ENCODE data around the gene CANT1. TPM values are rescaled to one million over a fixed set of nuclear protein-coding genes. Genes with fewer than 3 reads are reported as not detected.

CANT1 gene
- total RNA-seq, 4 donors from 2014 or later, result 13.9 to 22.9 (median 18.2) TPM

DNA sequence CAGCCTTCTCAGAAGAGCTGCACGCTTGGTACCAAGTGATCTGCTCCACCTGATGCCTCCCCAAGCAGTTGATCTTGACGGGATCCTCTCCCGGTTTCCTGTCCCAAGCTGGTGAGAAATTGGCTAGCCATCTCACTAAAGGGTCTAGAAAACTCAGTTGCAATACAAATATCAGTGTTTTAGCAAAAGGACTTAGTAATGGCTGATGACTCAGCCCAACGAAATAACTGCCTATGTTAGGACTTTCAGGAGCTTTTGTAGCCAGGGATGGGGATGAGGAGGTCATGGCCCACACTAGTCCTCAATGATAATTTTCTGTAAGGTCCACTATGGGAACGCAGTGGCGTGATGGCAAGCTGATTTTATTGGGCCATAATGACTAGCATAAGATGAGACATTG, 41.7 kb upstream of the CANT1 start:
- no peak for TF ChIP-seq CTCF (IDR thresholded peaks at IDR 0.05; ENCODE audit: low read depth)

- TF ChIP-seq CTCF (IDR thresholded peaks at IDR 0.05; ENCODE audit: low read depth), result no peak
These were observed 41.0 kb upstream of the CANT1 start for GRCh38 chr17:79050551-79050950.

GRCh38 chr17:79049821-79050220, 40.3 kb upstream of the CANT1 start:
- no peak for TF ChIP-seq CTCF (IDR thresholded peaks at IDR 0.05; ENCODE audit: low read depth)

DNA sequence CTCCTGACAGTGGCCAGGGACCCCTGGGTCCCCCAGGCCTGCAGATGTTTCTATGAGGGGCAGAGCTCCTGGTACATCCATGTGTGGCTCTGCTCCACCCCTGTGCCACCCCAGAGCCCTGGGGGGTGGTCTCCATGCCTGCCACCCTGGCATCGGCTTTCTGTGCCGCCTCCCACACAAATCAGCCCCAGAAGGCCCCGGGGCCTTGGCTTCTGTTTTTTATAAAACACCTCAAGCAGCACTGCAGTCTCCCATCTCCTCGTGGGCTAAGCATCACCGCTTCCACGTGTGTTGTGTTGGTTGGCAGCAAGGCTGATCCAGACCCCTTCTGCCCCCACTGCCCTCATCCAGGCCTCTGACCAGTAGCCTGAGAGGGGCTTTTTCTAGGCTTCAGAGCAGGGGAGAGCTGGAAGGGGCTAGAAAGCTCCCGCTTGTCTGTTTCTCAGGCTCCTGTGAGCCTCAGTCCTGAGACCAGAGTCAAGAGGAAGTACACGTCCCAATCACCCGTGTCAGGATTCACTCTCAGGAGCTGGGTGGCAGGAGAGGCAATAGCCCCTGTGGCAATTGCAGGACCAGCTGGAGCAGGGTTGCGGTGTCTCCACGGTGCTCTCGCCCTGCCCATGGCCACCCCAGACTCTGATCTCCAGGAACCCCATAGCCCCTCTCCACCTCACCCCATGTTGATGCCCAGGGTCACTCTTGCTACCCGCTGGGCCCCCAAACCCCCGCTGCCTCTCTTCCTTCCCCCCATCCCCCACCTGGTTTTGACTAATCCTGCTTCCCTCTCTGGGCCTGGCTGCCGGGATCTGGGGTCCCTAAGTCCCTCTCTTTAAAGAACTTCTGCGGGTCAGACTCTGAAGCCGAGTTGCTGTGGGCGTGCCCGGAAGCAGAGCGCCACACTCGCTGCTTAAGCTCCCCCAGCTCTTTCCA, 39.5 kb upstream of the CANT1 start:
- no peak for TF ChIP-seq CTCF (IDR thresholded peaks at IDR 0.05; ENCODE audit: low read depth)

GRCh38 chr17:79047923-79048825, 38.6 kb upstream of the CANT1 start:
- no peak for TF ChIP-seq CTCF (IDR thresholded peaks at IDR 0.05; ENCODE audit: low read depth)

GRCh38 chr17:79047291-79047920, 37.8 kb upstream of the CANT1 start:
- TF ChIP-seq CTCF (IDR thresholded peaks at IDR 0.05; ENCODE audit: low read depth), result no peak

All from subcutaneous adipose tissue (tissue), 4 donors.